HG03108 (cell line): Measurements from ENCODE around the gene ABLIM3.
A peak's percentile ranks its signal among the peaks of the same experiment; 100 is the strongest.

Source experiments
- ATAC-seq: cut with Tn5 transposase; IDR thresholded peaks from one replicate; pipeline ENCODE4 v1.9.1; 2021; ENCODE audit warnings: moderate library complexity; ENCODE audit not compliant: unreplicated experiment

ABLIM3 gene

GRCh38 chr5:149141224-149141956 is at the start of gene ABLIM3:
ABLIM3 (plus strand) TSS chr5:149141493; CDS start chr5:149142096, 603 bp downstream.
- peak; percentile 84 for ATAC-seq

GRCh38 chr5:149093625-149094024 is 47.7 kb upstream of the ABLIM3 start:
- ATAC-seq, result no peak

- ATAC-seq, result no peak
Measured at GRCh38 chr5:149094996-149095395, 46.3 kb upstream of the ABLIM3 start.

- no peak for ATAC-seq
Measured at GRCh38 chr5:149099920-149100319, 41.4 kb upstream of the ABLIM3 start.

- ATAC-seq, result no peak
Measured at GRCh38 chr5:149100331-149100730, 41.0 kb upstream of the ABLIM3 start.

- no peak for ATAC-seq
Measured at GRCh38 chr5:149108651-149109280, 32.5 kb upstream of the ABLIM3 start.

- ATAC-seq, result no peak
Measured at GRCh38 chr5:149110406-149110805, 30.9 kb upstream of the ABLIM3 start.

- no peak for ATAC-seq
Measured at GRCh38 chr5:149113669-149114068, 27.6 kb upstream of the ABLIM3 start.

- ATAC-seq, result no peak
Measured at GRCh38 chr5:149114403-149115312, 26.6 kb upstream of the ABLIM3 start.

GRCh38 chr5:149117970-149118369 is 23.3 kb upstream of the ABLIM3 start:
- no peak for ATAC-seq

GRCh38 chr5:149118463-149118862 is 22.8 kb upstream of the ABLIM3 start:
- ATAC-seq, result no peak

GRCh38 chr5:149121145-149121544 is 20.1 kb upstream of the ABLIM3 start:
- ATAC-seq, result no peak

- ATAC-seq, result no peak
Measured at GRCh38 chr5:149123211-149123610, 18.1 kb upstream of the ABLIM3 start.

- ATAC-seq, result no peak
Measured at GRCh38 chr5:149125386-149125891, 15.9 kb upstream of the ABLIM3 start.

- ATAC-seq, result no peak
Measured at GRCh38 chr5:149126906-149127305, 14.4 kb upstream of the ABLIM3 start.

GRCh38 chr5:149127394-149127955 is 13.8 kb upstream of the ABLIM3 start:
- no peak for ATAC-seq

- no peak for ATAC-seq
Measured at GRCh38 chr5:149128023-149128875, 13.0 kb upstream of the ABLIM3 start.

GRCh38 chr5:149129181-149129580 is 12.1 kb upstream of the ABLIM3 start:
- ATAC-seq, result no peak

- no peak for ATAC-seq
Measured at GRCh38 chr5:149130121-149130914, 11.0 kb upstream of the ABLIM3 start.
